HG03460 (cell line): Measurements from ENCODE around the gene SCAP.

ENCODE experiments used
- ATAC-seq: cut with Tn5 transposase; IDR thresholded peaks from one replicate; pipeline ENCODE4 v1.9.1; 2021; ENCODE audit not compliant: unreplicated experiment

SCAP gene

GRCh38 chr3:47414666-47415587, 60.8 kb downstream of the SCAP start:
- ATAC-seq = no peak

GRCh38 chr3:47414161-47414564, 61.6 kb downstream of the SCAP start:
- ATAC-seq = no peak

DNA sequence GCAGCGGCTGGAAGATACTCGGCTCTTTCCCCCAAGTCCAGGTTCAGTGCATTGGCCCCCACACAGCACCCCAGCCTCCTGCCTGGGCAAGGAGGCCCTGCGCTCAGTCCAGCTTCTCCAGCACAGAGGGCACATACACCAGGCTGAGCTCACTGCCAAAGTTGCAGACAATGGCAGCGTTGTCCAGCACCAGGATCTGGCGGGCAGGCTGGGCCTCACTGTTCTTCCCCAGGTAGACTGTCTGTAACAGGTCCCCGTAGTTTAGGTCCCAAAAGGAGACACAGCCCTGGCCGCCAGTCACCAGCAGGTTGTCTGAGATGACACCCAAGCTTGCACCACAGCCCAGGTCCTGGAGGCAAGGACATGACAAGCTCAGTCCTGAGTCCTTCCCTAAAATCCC, 62.0 kb downstream of the SCAP start:
- no peak for ATAC-seq

DNA sequence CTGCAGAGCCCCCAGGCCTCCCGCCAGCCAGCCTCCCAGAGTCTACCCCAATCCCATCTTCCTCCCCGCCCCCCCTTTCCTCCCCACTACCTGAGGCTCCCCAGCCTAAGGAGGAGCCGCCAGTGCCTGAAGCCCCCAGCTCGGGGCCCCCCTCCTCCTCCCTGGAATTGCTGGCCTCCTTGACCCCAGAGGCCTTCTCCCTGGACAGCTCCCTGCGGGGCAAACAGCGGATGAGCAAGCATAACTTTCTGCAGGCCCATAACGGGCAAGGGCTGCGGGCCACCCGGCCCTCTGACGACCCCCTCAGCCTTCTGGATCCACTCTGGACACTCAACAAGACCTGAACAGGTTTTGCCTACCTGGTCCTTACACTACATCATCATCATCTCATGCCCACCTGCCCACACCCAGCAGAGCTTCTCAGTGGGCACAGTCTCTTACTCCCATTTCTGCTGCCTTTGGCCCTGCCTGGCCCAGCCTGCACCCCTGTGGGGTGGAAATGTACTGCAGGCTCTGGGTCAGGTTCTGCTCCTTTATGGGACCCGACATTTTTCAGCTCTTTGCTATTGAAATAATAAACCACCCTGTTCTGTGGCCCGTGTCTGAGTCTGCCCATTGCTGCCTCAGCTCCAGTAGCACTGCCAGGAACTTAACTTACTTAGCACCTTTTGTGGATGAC, 62.8 kb downstream of the SCAP start:
- no peak for ATAC-seq

GRCh38 chr3:47412453-47412756, 63.3 kb downstream of the SCAP start:
- no peak for ATAC-seq

GRCh38 chr3:47411696-47412452, 63.9 kb downstream of the SCAP start:
- ATAC-seq = no peak

DNA sequence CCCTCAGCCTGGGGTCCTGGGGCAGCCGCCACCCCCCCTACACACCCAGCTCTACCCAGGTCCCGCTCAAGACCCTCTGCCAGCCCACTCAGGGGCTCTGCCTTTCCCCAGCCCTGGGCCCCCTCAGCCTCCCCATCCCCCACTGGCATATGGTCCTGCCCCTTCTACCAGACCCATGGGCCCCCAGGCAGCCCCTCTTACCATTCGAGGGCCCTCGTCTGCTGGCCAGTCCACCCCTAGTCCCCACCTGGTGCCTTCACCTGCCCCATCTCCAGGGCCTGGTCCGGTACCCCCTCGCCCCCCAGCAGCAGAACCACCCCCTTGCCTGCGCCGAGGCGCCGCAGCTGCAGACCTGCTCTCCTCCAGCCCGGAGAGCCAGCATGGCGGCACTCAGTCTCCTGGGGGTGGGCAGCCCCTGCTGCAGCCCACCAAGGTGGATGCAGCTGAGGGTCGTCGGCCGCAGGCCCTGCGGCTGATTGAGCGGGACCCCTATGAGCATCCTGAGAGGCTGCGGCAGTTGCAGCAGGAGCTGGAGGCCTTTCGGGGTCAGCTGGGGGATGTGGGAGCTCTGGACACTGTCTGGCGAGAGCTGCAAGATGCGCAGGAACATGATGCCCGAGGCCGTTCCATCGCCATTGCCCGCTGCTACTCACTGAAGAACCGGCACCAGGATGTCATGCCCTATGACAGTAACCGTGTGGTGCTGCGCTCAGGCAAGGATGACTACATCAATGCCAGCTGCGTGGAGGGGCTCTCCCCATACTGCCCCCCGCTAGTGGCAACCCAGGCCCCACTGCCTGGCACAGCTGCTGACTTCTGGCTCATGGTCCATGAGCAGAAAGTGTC, 64.7 kb downstream of the SCAP start:
- ATAC-seq = no peak

GRCh38 chr3:47410417-47410720, 65.4 kb downstream of the SCAP start:
- ATAC-seq = no peak

DNA sequence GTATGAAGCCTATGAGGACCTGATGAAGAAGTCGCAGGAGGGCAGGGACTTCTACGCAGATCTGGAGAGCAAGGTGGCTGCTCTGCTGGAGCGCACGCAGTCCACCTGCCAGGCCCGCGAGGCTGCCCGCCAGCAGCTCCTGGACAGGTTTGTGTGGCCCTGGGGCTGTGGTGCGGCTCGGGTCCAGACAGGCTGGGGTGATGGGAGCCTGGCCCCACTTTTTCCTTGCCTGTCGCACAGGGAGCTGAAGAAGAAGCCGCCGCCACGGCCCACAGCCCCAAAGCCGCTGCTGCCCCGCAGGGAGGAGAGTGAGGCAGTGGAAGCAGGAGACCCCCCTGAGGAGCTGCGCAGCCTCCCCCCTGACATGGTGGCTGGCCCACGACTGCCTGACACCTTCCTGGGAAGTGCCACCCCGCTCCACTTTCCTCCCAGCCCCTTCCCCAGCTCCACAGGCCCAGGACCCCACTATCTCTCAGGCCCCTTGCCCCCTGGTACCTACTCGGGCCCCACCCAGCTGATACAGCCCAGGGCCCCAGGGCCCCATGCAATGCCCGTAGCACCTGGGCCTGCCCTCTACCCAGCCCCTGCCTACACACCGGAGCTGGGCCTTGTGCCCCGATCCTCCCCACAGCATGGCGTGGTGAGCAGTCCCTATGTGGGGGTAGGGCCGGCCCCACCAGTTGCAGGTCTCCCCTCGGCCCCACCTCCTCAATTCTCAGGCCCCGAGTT, 65.9 kb downstream of the SCAP start:
- ATAC-seq = no peak

DNA sequence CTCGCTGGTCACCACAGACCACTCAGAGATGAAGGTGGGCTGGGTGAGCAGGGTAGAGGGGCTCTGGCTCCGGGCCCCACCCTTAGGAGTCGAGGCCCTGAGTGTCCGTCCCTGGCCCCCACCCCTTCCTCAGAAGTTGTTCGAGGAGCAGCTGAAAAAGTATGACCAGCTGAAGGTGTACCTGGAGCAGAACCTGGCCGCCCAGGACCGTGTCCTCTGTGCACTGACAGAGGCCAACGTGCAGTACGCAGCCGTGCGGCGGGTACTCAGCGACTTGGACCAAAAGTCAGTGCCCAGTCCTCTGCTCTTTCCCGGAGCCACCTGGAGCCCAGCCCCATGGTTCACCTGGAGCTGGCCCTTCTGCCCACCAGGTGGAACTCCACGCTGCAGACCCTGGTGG, 66.5 kb downstream of the SCAP start:
- ATAC-seq = no peak

DNA sequence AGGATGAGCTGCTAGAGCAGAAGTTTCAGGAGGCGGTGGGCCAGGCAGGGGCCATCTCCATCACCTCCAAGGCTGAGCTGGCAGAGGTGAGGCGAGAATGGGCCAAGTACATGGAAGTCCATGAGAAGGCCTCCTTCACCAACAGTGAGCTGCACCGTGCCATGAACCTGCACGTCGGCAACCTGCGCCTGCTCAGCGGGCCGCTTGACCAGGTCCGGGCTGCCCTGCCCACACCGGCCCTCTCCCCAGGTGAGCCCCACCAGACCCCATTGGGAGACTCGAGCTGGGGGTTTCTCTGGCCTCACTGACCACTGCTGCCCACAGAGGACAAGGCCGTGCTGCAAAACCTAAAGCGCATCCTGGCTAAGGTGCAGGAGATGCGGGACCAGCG, 66.9 kb downstream of the SCAP start:
- ATAC-seq = no peak

- ATAC-seq = no peak
Observed at GRCh38 chr3:47407896-47408838, 67.6 kb downstream of the SCAP start.

GRCh38 chr3:47407237-47407636, 68.5 kb downstream of the SCAP start:
- ATAC-seq = no peak

DNA sequence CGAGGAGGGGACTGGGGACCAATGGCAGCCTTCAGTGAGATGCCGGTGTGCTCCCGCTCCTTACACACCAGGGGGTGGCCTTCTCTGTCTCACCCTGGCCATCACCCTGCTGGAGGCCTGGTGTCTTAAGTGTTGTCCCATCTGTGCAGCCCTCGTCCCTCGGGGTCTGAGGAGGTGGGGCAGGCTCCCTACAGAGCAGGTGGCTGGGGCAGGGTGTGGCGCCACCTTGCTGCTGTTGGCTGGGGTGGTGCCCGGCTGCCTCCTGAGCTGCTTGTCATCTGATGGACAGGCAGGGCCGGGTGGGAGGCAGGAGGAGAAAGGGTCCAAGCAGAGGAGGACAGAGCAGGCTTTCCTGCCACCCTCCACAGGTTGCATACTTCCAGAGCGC, 69.0 kb downstream of the SCAP start:
- ATAC-seq = no peak

GRCh38 chr3:47405820-47406761, 69.7 kb downstream of the SCAP start:
- ATAC-seq = no peak

DNA sequence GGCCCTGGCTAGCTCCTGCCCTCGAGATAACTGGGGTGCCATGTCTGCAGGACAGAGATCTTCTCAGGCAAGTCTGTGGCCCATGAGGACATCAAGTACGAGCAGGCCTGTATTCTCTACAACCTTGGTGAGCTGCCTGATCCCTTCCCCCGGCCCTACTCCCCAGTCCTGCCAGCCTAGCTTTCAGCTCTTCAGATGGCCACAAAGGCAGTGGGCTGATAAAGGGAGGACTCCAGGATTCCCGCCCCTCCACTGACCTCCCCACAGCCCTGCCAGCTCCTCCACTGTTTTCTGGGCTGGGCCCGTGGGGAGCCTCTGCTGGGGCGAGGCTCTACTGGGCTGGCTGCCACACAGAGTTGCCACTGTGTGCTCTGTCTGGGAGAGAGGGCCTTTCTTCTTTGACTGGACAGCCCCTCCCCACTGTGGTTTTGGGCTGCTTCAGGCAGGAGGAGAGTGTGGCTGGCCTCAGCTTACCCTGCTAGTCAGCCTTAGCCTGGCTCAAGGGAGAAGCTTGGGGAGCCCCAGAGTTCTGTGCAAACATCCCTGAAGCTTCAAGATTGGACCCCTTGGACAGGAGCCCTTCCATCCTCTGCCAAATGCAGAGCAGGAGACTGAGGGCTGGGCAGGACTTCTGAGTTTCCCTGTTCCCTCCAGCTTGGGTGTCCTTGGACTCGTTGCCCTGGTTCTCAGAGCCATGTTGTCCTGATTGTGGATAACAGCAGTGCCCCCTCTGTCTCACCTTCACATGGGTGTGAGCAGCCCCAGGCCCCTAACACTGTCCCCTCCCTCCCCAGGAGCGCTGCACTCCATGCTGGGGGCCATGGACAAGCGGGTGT, 70.6 kb downstream of the SCAP start:
- ATAC-seq = no peak

DNA sequence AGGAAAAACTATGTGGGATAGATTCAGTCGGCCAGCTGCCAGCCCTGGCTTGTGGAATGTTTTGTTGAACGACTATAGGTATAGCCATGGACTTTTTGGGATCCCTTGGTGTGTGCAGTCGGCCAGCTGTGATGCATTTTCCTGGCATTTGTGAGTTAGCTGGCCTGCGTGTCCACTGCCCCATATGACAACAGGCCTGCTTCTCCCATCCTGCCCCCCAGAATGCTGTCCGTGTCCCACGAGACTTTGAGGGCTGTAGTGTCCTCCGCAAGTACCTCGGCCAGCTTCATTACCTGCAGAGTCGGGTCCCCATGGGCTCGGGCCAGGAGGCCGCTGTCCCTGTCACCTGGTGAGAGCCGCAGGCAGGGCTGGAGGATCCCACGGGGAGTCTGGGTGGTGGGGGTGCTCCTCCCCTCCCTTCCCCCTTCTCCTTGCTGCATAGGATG, 71.3 kb downstream of the SCAP start:
- ATAC-seq = no peak
